ENCODE measurements around the gene GALNT17.

GALNT17 gene

GRCh38 chr7:71511361-71511807 lies 379.4 kb downstream of the GALNT17 start:
- DNase-seq, result peak; percentile 46

GRCh38 chr7:71517940-71518699 lies 386.2 kb downstream of the GALNT17 start:
- DNase-seq, result no peak

- no peak for DNase-seq
Observed at GRCh38 chr7:71518880-71519279, 386.9 kb downstream of the GALNT17 start.

DNA sequence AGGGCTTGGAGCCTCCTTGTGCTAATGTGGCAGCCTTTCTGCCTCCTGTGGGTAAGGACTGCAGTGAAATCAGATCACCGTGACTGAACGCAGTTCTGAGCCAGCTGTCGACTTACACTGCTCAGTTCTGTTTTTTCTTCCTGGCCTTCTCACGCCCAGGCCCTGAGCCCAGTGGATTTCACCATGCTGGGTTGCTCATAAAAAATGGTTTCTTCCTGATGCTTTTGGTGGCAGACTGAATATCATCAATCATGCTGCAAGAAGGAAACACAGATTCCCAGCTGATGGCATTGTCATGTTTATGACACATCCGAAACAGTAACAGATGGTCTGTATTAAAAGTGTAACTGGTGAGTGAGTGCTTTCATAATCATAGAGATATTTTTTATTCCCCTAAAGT lies 389.6 kb downstream of the GALNT17 start:
- DNase-seq, result peak; percentile 78

GRCh38 chr7:71526106-71526505 lies 394.2 kb downstream of the GALNT17 start:
- no peak for DNase-seq

DNA sequence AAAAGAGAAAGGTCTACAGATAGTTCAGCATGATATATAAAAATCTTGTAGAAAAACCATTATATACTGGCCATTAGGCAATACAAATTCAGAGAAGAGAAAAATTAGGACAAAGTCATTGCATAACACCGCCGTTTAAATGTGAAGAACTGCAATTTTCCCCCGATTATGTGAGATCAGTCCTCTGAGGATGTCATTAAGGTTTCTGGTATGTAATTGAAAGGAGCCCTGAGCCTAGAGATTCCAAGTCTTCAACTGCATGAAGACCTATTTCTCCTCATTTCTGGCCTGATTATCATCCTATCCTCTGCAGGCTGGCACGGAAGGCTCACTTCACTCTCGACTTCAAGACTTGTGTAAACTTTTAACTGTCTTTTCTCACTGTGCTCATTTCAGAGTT lies 395.3 kb downstream of the GALNT17 start:
- DNase-seq, result no peak

GRCh38 chr7:71535616-71536015 lies 403.7 kb downstream of the GALNT17 start:
- DNase-seq, result no peak

- no peak for DNase-seq
Observed at GRCh38 chr7:71538210-71538609, 406.3 kb downstream of the GALNT17 start.

GRCh38 chr7:71539615-71540014 lies 407.7 kb downstream of the GALNT17 start:
- no peak for DNase-seq

DNA sequence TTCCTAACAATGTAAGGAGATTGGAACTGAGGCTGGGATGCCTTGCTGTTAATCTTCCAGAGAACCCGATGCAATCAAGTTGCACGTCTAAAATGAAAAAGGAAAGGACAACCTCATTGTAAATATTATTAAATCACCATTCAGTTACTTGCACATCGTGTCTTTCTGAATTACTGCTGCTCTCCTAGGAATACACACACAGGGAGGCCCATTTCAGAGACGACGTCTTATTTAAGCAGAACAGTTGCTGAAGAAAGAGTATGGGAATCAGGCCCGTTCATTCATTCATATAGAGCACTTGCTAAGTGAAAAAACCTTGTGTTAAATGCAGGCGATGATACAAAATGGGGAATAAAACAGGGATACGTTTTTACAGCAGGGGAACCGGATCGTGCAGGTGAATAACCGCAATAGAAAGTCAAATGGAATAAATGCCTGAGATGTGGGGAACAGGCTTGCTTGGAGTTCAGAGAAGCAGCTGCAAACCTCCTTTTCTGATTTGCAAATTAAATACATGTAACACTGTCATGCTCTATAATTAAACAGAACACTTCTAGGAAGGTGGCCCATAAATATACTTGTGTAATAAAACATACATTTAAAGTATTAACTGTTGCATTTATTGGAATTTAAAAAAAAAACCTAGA lies 409.9 kb downstream of the GALNT17 start:
- no peak for DNase-seq

- no peak for DNase-seq
Observed at GRCh38 chr7:71543396-71543795, 411.5 kb downstream of the GALNT17 start.

GRCh38 chr7:71544816-71545215 lies 412.9 kb downstream of the GALNT17 start:
- DNase-seq, result no peak

DNA sequence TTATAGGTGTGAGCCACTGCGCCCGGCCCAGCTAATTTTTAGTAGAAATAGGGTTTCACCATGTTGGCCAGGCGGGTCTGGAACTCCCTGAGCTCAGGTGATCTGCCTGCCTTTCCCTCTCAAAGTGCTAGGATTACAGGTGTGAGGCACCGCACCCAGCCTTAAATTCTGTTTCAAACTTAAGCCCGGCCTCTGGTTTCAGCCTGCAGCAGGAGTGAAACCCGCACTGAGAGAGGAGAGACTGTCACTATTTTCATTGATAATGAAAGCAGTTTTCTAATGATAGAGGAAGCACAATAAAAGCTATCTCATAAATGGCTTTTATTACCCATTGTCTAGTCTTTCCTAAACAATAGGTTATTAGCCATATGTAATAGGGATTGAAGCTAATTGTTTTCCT lies 415.5 kb downstream of the GALNT17 start:
- DNase-seq, result no peak

GRCh38 chr7:71548746-71549145 lies 416.8 kb downstream of the GALNT17 start:
- no peak for DNase-seq

GRCh38 chr7:71553306-71553705 lies 421.4 kb downstream of the GALNT17 start:
- no peak for DNase-seq

DNA sequence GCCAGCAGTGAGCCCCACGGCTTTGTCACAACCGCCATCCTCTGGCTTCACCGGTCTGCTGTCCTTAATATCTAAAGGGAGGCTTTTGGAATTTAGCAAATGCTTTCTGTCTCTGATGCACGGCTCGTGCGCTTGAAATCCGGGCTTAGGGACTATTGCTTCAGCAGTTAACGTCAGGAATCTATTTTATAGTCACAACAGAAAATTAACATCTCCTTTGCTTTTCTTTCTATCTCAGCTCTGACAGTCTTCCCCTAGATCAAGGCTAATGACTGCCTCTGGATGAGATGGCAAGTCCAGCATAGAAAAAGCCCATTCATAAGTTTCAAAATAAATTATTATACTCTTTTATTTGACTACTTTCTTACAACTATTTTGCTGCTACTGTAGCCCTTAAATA lies 423.8 kb downstream of the GALNT17 start:
- DNase-seq, result no peak

DNA sequence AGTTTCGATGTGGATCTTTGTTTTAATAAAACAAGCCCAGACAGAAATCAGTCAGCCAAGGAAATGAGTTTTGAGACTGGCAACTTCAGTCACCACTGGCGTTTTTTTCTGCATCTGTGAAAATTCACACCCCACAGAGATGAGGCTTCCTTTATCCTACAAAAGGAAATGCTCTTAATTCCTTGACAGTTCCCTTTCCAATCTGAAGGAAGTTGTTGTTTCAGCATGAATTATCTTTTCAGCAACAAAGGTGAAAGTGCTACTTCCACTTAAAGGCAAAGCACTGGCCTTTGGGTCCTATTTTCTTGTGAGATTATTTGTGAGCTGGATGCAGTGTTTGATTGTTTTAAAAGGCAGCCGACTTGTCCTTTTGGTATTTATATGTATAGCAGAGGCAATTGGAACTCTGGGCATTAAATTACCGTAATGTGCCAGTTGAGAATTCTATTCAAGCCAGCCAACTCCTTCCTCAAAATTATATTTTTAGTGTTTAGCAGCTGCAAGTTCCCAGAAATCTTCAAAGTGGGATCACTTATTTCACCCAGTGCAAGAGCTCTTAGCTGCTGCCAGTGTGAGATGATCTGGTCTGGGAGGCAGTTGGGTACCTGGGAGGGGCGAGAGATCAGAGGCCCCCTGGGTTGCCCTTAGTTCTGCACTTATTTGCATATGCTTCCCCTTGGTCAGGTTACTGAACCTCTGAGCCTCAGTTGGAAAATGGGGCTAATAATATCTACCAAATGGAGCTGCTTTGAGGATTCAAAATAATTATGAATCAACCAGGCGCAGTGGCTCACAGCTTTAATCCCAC lies 427.1 kb downstream of the GALNT17 start:
- DNase-seq, result no peak

GRCh38 chr7:71560354-71560995 lies 428.5 kb downstream of the GALNT17 start:
- no peak for DNase-seq

- peak; percentile 70 for DNase-seq
Observed at GRCh38 chr7:71563276-71563675, 431.3 kb downstream of the GALNT17 start.

GRCh38 chr7:71566376-71566775 lies 434.4 kb downstream of the GALNT17 start:
- DNase-seq, result no peak

DNA sequence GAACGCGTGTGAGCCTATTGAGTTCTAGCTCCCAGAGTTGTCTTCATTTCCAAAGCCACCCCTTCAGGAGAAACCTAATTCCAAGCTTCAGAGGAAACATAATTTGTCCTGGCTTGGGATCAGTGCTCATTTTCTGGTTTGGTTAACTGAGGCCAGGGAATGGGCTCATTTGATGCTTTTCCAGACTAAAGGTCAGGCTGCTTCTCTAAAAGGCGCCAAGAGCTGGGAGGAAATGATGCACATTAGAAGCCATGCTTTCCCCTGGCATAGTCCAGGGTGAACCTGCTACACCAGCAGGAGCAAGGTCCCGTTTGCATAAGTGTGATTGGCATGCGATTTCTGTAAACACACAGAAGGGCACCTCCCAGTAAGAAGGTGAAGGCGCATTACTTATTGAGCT lies 435.0 kb downstream of the GALNT17 start:
- DNase-seq, result no peak

DNA sequence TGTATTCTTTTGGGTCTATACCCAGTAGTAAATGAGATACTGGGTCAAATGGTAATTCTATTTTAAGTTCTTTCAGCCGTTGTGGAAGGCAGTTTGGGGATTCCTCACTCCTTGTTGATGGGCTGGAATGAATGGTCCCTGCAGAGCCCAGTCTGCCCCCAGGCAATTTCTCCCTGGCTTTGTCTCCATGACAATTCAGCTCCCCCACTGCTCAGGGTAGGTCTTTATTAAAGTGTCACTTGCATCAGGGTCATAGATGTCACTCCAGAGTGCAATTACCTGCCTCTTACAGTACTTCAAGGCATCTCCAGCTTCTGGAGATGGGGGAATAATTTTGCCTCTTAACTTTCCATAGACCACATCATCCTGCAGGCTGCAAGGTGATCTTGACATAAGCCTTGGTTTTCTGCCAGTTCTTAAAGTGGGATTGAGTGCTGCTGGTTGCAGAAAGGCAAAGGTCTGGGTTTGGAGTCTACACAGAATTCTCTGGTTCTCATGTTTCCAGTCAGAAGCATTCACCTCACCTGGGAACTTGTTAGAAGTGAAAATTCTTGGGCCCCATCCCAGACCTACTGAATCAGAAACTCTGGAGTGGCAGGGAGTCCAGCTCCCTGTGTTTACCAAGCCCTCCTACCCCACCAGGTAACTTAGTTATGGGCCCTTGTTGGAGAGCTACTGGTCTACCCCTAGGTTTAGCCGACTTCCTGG lies 442.4 kb downstream of the GALNT17 start:
- DNase-seq, result no peak

DNA sequence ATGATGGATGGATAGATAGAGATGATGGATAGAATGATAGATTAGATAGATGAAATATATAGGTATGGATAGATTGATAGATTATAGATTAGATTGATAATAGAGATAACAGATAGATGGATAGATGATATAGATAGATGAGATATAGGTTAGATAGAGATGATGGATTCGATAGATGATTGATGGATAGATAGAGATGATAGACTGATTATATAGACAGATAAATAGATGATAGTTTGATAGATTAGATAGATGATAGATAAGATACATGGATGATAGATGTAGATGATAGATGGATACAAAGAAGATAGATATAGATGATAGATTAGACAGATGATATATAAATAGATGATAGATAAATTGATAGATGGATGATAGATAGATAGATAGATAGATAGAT lies 448.1 kb downstream of the GALNT17 start:
- no peak for DNase-seq

Measured in NCI-H82 (cell line).